H1 (cell line): ENCODE measurements around the gene POU6F2. TPM values are rescaled to one million over a fixed set of nuclear protein-coding genes. Genes with fewer than 3 reads are reported as not detected.

Experiments
- CTCF ChIA-PET: fragments of 300-600 bp; sonication (Branson Sonifier 250); formaldehyde crosslinking; loops from one replicate; lab custom pipeline; 2021; ENCODE audit not compliant: partially characterized antibody; lab: Charles Lee
- POLR2A ChIA-PET: fragments of 300-600 bp; sonication (Branson Sonifier 250); formaldehyde crosslinking; loops from one replicate; lab custom pipeline; 2021; ENCODE audit warnings: inconsistent platforms; ENCODE audit not compliant: partially characterized antibody; lab: Charles Lee
- DNase-seq, 2 experiments: peaks; one replicate each; pipeline versions ENCODE4 v3.0.0 to v3.0.0-alpha.2; 2010 to 2022; ENCODE audit warnings: low spot score in 2 of 2, low read depth in 1 of 2, mixed read lengths in 1 of 2
- FAIRE-seq: peaks from 2 replicates; lab custom pipeline; 2011; peaks lifted over from hg19 to GRCh38; lab: Jason Lieb, UNC
- H2AFZ ChIP-seq: 2 replicates; pipeline ENCODE4 v1.8.1; 2012; ENCODE audit warnings: low read length, inconsistent platforms
- H2AK5ac ChIP-seq: 2 replicates; pipeline ENCODE4 v1.6.1; 2013; ENCODE audit warnings: low read depth, low read length
- H2BK120ac ChIP-seq: replicated peaks from 2 replicates; pipeline ENCODE3; 2013; ENCODE audit warnings: low read depth, low read length, inconsistent platforms
- H2BK12ac ChIP-seq: 2 replicates; pipeline ENCODE4 v1.6.1; 2013; ENCODE audit warnings: low read depth, low read length
- H2BK15ac ChIP-seq: 2 replicates; pipeline ENCODE4 v1.6.1; 2013; ENCODE audit warnings: low read length
- H2BK20ac ChIP-seq: 2 replicates; pipeline ENCODE4 v1.6.1; 2013; ENCODE audit warnings: low read length
- H2BK5ac ChIP-seq: 2 replicates; pipeline ENCODE4 v1.6.1; 2013; ENCODE audit warnings: low read depth, low read length
- H3K14ac ChIP-seq: 2 replicates; pipeline ENCODE4 v1.6.1; 2013; ENCODE audit warnings: inconsistent platforms; ENCODE audit not compliant: insufficient read length
- H3K18ac ChIP-seq: 2 replicates; pipeline ENCODE4 v1.6.1; 2013; ENCODE audit warnings: low read length; ENCODE audit errors: extremely low read depth
- H3K23ac ChIP-seq: 2 replicates; pipeline ENCODE4 v1.6.1; 2013; ENCODE audit warnings: inconsistent platforms; ENCODE audit not compliant: insufficient read length
- H3K23me2 ChIP-seq: 2 replicates; pipeline ENCODE4 v1.6.1; 2013; ENCODE audit warnings: low read depth, low read length
- H3K27ac ChIP-seq: 2 replicates; pipeline ENCODE4 v1.6.1; 2011; ENCODE audit warnings: low read depth, low read length, inconsistent platforms
- H3K27me3 ChIP-seq, 4 experiments: replicated peaks in 1 of 4; 1 replicate in 1 of 4; 2 replicates in 3 of 4; pipeline versions ENCODE4 v1.6.1 to v1.8.1; 2011 to 2013; ENCODE audit warnings: low read length in 3 of 4, mild to moderate bottlenecking in 3 of 4, inconsistent platforms in 2 of 4, mixed read lengths in 2 of 4, moderate library complexity in 1 of 4; ENCODE audit not compliant: control insufficient read depth in 3 of 4, insufficient read depth in 3 of 4; ENCODE audit errors: extremely low read depth in 1 of 4
- H3K36me3 ChIP-seq, 4 experiments: 2 replicates each; pipeline versions ENCODE4 v1.6.1 to v1.8.1; 2011 to 2013; ENCODE audit warnings: mild to moderate bottlenecking in 4 of 4, low read length in 3 of 4, moderate library complexity in 2 of 4, control low read depth in 1 of 4, inconsistent platforms in 1 of 4; ENCODE audit not compliant: insufficient read depth in 4 of 4, control insufficient read depth in 2 of 4
- H3K4ac ChIP-seq: replicated peaks from 2 replicates; pipeline ENCODE3; 2013; ENCODE audit warnings: low read length, low read depth, mixed read lengths, inconsistent platforms; ENCODE audit not compliant: insufficient read length
- H3K4me1 ChIP-seq, 4 experiments: replicated peaks in 1 of 4; 1 replicate in 1 of 4; 2 replicates in 3 of 4; pipeline versions ENCODE4 v1.6.1 to v1.8.1; 2011 to 2013; ENCODE audit warnings: low read length in 3 of 4, inconsistent platforms in 2 of 4, mixed read lengths in 1 of 4; ENCODE audit not compliant: insufficient read depth in 4 of 4, control insufficient read depth in 3 of 4
- H3K4me2 ChIP-seq, 2 experiments: 2 replicates each; pipeline versions ENCODE4 v1.6.1 to v1.8.1; 2011 to 2013; ENCODE audit warnings: low read depth in 2 of 2, low read length in 2 of 2, control low read depth in 1 of 2, inconsistent platforms in 1 of 2, mild to moderate bottlenecking in 1 of 2; ENCODE audit not compliant: insufficient read depth in 1 of 2
- H3K4me3 ChIP-seq, 4 experiments: fragments of 200-600, 300-600 bp in 1 of 4; sonication (generic), shearing (Covaris generic), sonication (Bioruptor Twin) in 1 of 4; 2 replicates each; pipeline versions ENCODE4 v1.5.1 to v1.8.1; 2011 to 2016; ENCODE audit warnings: low read length in 4 of 4, low read depth in 3 of 4, control low read depth in 2 of 4, inconsistent platforms in 2 of 4, mild to moderate bottlenecking in 2 of 4, mixed read lengths in 1 of 4, moderate library complexity in 1 of 4; ENCODE audit not compliant: insufficient read depth in 2 of 4; ENCODE audit errors: extremely low read depth in 1 of 4
- H3K56ac ChIP-seq: replicated peaks from 2 replicates; pipeline ENCODE3; 2013; ENCODE audit warnings: low read depth, mild to moderate bottlenecking, mixed read lengths, low read length, inconsistent platforms; ENCODE audit not compliant: insufficient read length
- H3K79me1 ChIP-seq: 2 replicates; pipeline ENCODE4 v1.6.1; 2013; ENCODE audit warnings: low read depth, low read length, control low read depth
- H3K79me2 ChIP-seq, 2 experiments: 2 replicates each; pipeline versions ENCODE4 v1.6.1 to v1.8.1; 2012 to 2013; ENCODE audit warnings: low read length in 2 of 2, mild to moderate bottlenecking in 2 of 2, inconsistent platforms in 1 of 2; ENCODE audit not compliant: insufficient read depth in 2 of 2, control insufficient read depth in 1 of 2
- H3K9ac ChIP-seq, 4 experiments: replicated peaks in 1 of 4; 1 replicate in 1 of 4; 2 replicates in 3 of 4; pipeline versions ENCODE4 v1.6.1 to v1.8.1; 2011 to 2013; ENCODE audit warnings: low read depth in 3 of 4, low read length in 3 of 4, control low read depth in 2 of 4, mild to moderate bottlenecking in 2 of 4, moderate library complexity in 2 of 4, inconsistent platforms in 1 of 4; ENCODE audit errors: extremely low read depth in 1 of 4
- H3K9me3 ChIP-seq, 2 experiments: 2 replicates each; pipeline versions ENCODE4 v1.6.1 to v1.8.1; 2012 to 2013; ENCODE audit warnings: mild to moderate bottlenecking in 2 of 2, moderate library complexity in 2 of 2, control low read depth in 1 of 2, inconsistent platforms in 1 of 2, low read depth in 1 of 2, low read length in 1 of 2, mixed read lengths in 1 of 2; ENCODE audit not compliant: insufficient read depth in 2 of 2
- H4K20me1 ChIP-seq, 2 experiments: replicated peaks in 1 of 2; 2 replicates each; pipeline versions ENCODE3 to v1.8.1; 2011 to 2013; ENCODE audit warnings: inconsistent platforms in 2 of 2, low read length in 2 of 2, mild to moderate bottlenecking in 1 of 2; ENCODE audit not compliant: insufficient read depth in 2 of 2, control insufficient read depth in 1 of 2
- H4K5ac ChIP-seq: 2 replicates; pipeline ENCODE4 v1.6.1; 2013; ENCODE audit warnings: low read length, low read depth, mixed read lengths, inconsistent platforms; ENCODE audit not compliant: insufficient read length
- H4K8ac ChIP-seq: 2 replicates; pipeline ENCODE4 v1.8.0; 2013; ENCODE audit warnings: mild to moderate bottlenecking, moderate library complexity, low read length, inconsistent platforms; ENCODE audit not compliant: insufficient read depth; ENCODE audit errors: extremely low read depth
- H4K91ac ChIP-seq: replicated peaks from 2 replicates; pipeline ENCODE3; 2013; ENCODE audit warnings: low read length, mixed read lengths, inconsistent platforms; ENCODE audit not compliant: insufficient read length
- CHD2 ChIP-seq: IDR thresholded peaks from 2 replicates; pipeline ENCODE4 v1.6.1; 2012; ENCODE audit warnings: low read length, improper control_type of control experiment
- HDAC2 ChIP-seq, 2 experiments: fragments of 300-600 bp in 1 of 2; sonication (generic) in 1 of 2; IDR thresholded peaks; 2 replicates each; pipeline ENCODE4 v1.6.1; 2011 to 2012; ENCODE audit warnings: low read depth in 2 of 2, low read length in 2 of 2, mild to moderate bottlenecking in 2 of 2, moderate library complexity in 2 of 2, borderline replicate concordance in 1 of 2, inconsistent platforms in 1 of 2
- HDAC6 ChIP-seq: IDR thresholded peaks from one replicate; pipeline ENCODE4 v1.7.1; 2012; ENCODE audit warnings: low read depth, mild to moderate bottlenecking, inconsistent platforms, low read length, moderate library complexity
- JUND ChIP-seq: IDR thresholded peaks from 2 replicates; pipeline ENCODE4 v1.6.1; 2011; ENCODE audit warnings: mild to moderate bottlenecking, improper control_type of control experiment, low read length
- NANOG ChIP-seq: IDR thresholded peaks from 2 replicates; pipeline ENCODE4 v1.6.1; 2011; ENCODE audit warnings: low read length, low read depth, mild to moderate bottlenecking, inconsistent platforms; ENCODE audit not compliant: insufficient read depth, poor library complexity, severe bottlenecking
- POLR2AphosphoS5 ChIP-seq: IDR thresholded peaks from 2 replicates; pipeline ENCODE4 v1.6.1; 2011; ENCODE audit warnings: low read depth, low read length
- RXRA ChIP-seq: IDR thresholded peaks from 2 replicates; pipeline ENCODE4 v1.6.1; 2011; ENCODE audit warnings: low read depth, mild to moderate bottlenecking, low read length, moderate library complexity; ENCODE audit not compliant: insufficient read depth
- SIX5 ChIP-seq: IDR thresholded peaks from 2 replicates; pipeline ENCODE4 v1.6.1; 2011; ENCODE audit warnings: mild to moderate bottlenecking, low read depth, low read length
- SRF ChIP-seq: IDR thresholded peaks from 2 replicates; pipeline ENCODE4 v1.6.1; 2011; ENCODE audit warnings: mild to moderate bottlenecking, low read depth, low read length, moderate library complexity
- TAF7 ChIP-seq: optimal IDR thresholded peaks from 2 replicates; pipeline ENCODE3; 2011; ENCODE audit warnings: low read depth, mild to moderate bottlenecking, inconsistent platforms, low read length, moderate library complexity, borderline replicate concordance
- TCF12 ChIP-seq: IDR thresholded peaks from 2 replicates; pipeline ENCODE4 v1.6.1; 2011; ENCODE audit warnings: low read depth, mild to moderate bottlenecking, low read length
- WGBS, 2 experiments: shearing (Covaris generic) in 1 of 2; methylation state at CpG; one replicate each; pipeline versions ENCODE4 v1.1.6 to v1.1.7; 2013 to 2015; ENCODE audit warnings: low lambda C conversion rate in 2 of 2, mixed read lengths in 2 of 2, inconsistent platforms in 1 of 2, low coverage in 1 of 2, missing lambda C conversion rate in 1 of 2; ENCODE audit not compliant: insufficient replicate concordance in 2 of 2, insufficient coverage in 1 of 2, insufficient read length in 1 of 2; ENCODE audit errors: extremely low coverage in 1 of 2, missing lambda C conversion rate in 1 of 2; 5-methylcytosine and 5-hydroxymethylcytosine counted together
- polyA plus RNA-seq, 7 experiments: library from polyadenylated mRNA; depleted of rRNA in 3 of 7; stranded (reverse) in 5 of 7; unstranded in 2 of 7; fragments of >200 nt in 5 of 7; fragments of 200-250 nt in 2 of 7; gene quantifications; 1 replicate in 5 of 7; 2 replicates in 1 of 7; 4 replicates in 1 of 7; pipeline versions ENCODE4 v1.2.1 to v1.2.3, GENCODE V29; 2011 to 2013; ENCODE audit warnings: missing spikeins in 2 of 7, mixed read lengths in 2 of 7
- total RNA-seq: library from RNA; stranded (reverse); fragmentation: NEBNext Ultra II Directional; extraction: Animal tissue kit (Norgen Biotek cat#: 25700); gene quantifications from 2 replicates; pipeline ENCODE4 v1.2.1, GENCODE V29; 2021
- TF ChIP-seq, protein P1 (sequence below): IDR thresholded peaks from 2 replicates; pipeline ENCODE4 v1.6.1; 2012; ENCODE audit warnings: low read length, inconsistent platforms

POU6F2 gene
- total and polyA plus RNA-seq, 2 of the 8 experiments (the other 6 are each of a cell fraction or from before 2014, with no cell fraction given), result 1.1 to 2.0 TPM

DNA sequence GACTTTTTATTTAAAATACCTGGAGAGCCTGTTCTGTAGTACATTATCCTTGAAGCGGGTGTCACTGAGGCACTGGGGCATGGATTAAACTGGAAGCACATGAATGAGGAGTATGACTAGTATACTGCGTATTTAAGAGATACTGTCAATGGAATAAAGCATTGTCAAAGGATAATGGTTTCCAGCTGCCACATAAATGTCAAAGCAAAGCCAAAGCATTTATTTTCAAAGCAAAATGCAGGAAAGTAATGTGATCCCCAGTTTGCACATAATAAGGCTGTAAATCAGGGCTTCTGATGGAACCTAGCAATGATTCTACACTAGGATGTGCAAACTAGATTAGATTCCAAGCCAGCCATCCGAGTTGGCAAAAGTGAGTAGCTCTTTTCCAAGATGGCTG lies 240.1 kb downstream of the POU6F2 start:
- Histone ChIP-seq H4K20me1 (no peaks in the 10 kb centered on the region), H3K14ac (no peak overlapping the region), H3K79me2 (no peaks in the 10 kb centered on the region), H2BK120ac (no peak overlapping the region), H3K4me1 (no peaks in the 10 kb centered on the region), H3K9ac (no peak overlapping the region), H3K9me3 (no peaks in the 10 kb centered on the region), H2AFZ (no peak overlapping the region), H3K79me1 (no peaks in the 10 kb centered on the region), H2BK12ac (no peak overlapping the region), H3K18ac (no peak overlapping the region), H3K27me3 (no peaks in the 10 kb centered on the region), H2BK5ac (no peak overlapping the region), H4K8ac (no peak overlapping the region), H3K27ac (no peak overlapping the region), H3K4me2 (no peak overlapping the region), H4K91ac (no peak overlapping the region), H2BK15ac (no peak overlapping the region), H2AK5ac (no peak overlapping the region), H4K5ac (no peak overlapping the region), H3K4ac (no peak overlapping the region), H3K4me3 (no peak overlapping the region), H3K36me3 (no peaks in the 10 kb centered on the region), H2BK20ac (no peak overlapping the region), H3K23me2 (no peaks in the 10 kb centered on the region), H3K23ac (no peak overlapping the region), H3K56ac (no peak overlapping the region)
- ChIA-PET CTCF (interaction anchor here (2.0 kb wide), 1 partner anchor 11 kb away, joined by 7 read pairs; no protein-coding TSS in a partner anchor), POLR2A (no interaction called here)
- no peak for DNase-seq
- FAIRE-seq, result no peak
- WGBS, 2 experiments, result 93% methylated on average over 3 of the region's 3 CpGs; no CpG with 5 or more reads in 1 of the 2 experiments
- TF ChIP-seq SIX5, result no peak
- no peak for TF ChIP-seq HDAC6
- no peak for TF ChIP-seq CHD2
- TF ChIP-seq NANOG, result no peak
- no peak for TF ChIP-seq HDAC2 (IDR thresholded peaks at IDR 0.05; ENCODE audit: borderline replicate concordance in 1 of 2, low read depth in 2 of 2, low read length in 2 of 2)
- TF ChIP-seq, protein P1, sequence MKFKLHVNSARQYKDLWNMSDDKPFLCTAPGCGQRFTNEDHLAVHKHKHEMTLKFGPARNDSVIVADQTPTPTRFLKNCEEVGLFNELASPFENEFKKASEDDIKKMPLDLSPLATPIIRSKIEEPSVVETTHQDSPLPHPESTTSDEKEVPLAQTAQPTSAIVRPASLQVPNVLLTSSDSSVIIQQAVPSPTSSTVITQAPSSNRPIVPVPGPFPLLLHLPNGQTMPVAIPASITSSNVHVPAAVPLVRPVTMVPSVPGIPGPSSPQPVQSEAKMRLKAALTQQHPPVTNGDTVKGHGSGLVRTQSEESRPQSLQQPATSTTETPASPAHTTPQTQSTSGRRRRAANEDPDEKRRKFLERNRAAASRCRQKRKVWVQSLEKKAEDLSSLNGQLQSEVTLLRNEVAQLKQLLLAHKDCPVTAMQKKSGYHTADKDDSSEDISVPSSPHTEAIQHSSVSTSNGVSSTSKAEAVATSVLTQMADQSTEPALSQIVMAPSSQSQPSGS, result no peak
- TF ChIP-seq JUND, result no peak
- no peak for TF ChIP-seq POLR2AphosphoS5
- no peak for TF ChIP-seq RXRA
- no peak for TF ChIP-seq SRF
- TF ChIP-seq TCF12, result no peak
- TF ChIP-seq TAF7, result no peak
